Measurements from ENCODE around the gene TMEM242.

TMEM242 gene

DNA sequence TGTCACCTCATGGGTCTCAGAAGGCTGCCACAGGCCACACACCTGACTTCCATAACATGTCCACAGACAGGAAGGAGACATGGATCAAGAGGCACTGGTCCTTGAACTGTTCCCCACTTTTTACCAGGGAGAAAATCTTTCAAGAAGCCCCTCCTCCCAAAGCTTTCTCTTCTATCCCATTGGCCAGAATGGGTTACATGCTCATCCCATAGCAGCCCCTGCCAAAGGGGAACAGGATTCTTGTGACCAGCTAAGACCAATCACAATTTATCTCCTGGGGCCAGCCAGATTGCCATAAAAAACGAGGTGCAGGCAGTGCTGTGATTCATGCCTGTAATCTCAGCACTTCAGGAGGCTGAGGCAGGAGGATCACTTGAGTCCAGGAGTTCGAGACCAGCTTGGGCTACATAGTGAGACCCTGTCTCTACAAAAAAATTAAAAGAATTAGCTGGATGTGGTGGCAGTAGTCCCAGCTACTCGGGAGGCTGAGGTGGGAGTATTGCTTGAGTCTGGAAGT is 59.4 kb downstream of the TMEM242 start:
- no peak for DNase-seq (ENCODE audit: low read depth, low spot score)
- no peak overlapping the region for H3K4me3 ChIP-seq (ENCODE audit: low read length)

DNA sequence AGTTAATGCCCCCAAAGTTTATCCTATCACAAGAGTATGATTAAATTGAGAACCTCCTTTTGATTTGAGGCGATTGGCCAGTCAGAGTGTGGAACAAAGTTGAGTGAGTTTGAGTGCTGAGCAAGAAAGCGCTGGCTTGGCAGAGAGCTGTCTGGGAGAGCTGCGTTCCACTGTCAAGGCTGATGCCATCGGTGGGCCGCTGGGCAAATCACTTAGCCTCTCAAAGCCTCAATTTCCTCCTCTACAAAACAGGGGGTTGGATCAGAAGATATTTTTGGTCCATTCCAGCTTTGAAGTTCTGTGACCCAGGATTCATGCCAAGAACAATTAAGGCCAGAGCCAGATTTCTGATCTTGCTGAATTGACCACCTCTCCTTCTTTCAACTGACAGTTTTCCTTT is 60.2 kb downstream of the TMEM242 start:
- H3K4me3 ChIP-seq (ENCODE audit: low read length): no peak overlapping the region
- no peak for DNase-seq (ENCODE audit: low read depth, low spot score)

DNA sequence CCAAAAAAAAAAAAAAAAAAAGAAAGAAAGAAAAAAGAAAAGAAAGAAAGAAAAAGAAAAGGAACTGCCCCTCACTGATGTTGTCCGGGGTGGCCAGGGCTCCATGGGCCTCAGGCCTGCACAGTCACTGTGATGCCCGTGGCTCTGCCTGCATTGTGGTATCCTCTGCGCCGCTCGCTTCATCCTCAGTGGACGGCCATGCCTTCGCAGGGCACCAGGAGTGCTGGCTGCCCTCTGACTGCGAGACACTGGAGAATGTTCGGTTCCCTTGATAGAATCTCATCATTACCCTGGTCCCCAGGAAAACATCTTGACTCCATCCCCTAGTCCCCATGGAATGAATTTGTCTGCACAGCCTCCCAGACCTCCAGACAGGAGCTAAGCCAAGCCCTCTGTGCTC is 61.7 kb downstream of the TMEM242 start:
- H3K4me3 ChIP-seq (ENCODE audit: low read length): no peak overlapping the region
- DNase-seq (ENCODE audit: low read depth, low spot score): no peak

GRCh38 chr6:157260735-157261410 is 62.4 kb downstream of the TMEM242 start:
- H3K4me3 ChIP-seq (ENCODE audit: low read length): no peak overlapping the region
- DNase-seq (ENCODE audit: low read depth, low spot score): no peak

- DNase-seq (ENCODE audit: low read depth, low spot score): no peak
- no peak overlapping the region for H3K4me3 ChIP-seq (ENCODE audit: low read length)
Measured at GRCh38 chr6:157259443-157259842, 63.9 kb downstream of the TMEM242 start.

DNA sequence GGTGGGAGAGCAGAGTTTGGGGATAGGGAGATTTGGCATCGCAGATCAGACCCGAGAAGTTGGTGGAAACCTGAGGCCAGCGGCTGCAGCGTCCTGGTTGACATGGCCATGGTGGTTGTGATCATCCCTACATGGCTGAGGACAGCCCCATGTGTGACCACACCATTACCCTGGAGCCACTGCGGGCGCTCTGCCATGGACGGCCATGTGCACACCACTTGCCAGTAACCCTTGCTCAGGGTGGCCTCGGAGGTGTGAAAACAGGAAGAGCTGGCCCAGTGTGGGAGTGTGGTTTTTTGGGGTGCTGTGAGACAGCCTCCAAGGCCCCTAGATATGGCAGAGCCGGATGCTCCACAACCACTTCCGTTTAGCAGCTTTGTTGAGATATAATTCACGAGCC is 64.4 kb downstream of the TMEM242 start:
- DNase-seq (ENCODE audit: low read depth, low spot score): peak; percentile 88
- H3K4me3 ChIP-seq (ENCODE audit: low read length): no peak overlapping the region

DNA sequence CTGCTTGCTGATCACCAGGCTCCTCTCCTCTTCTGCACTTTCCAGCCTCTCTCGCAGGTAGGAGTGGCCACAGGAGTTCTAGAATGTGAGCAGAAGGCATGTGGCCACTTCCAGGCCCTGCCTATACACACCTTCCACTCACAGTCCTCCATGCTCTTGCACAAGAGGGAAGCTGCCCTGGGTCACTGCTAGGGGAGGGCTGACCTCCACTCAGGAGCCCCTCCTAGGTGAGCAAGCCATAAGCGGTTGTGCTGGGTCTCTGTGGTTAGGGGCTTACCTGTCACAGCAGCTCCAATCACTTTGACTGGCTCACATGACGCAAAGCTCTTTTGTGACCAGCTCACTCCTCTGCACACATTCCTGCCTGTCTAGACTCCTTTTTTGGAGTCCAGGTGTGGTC is 68.2 kb downstream of the TMEM242 start:
- no peak overlapping the region for H3K4me3 ChIP-seq (ENCODE audit: low read length)
- DNase-seq (ENCODE audit: low read depth, low spot score): no peak

- DNase-seq (ENCODE audit: low read depth, low spot score): no peak
- no peak overlapping the region for H3K4me3 ChIP-seq (ENCODE audit: low read length)
Measured at GRCh38 chr6:157254538-157254937, 68.8 kb downstream of the TMEM242 start.

DNA sequence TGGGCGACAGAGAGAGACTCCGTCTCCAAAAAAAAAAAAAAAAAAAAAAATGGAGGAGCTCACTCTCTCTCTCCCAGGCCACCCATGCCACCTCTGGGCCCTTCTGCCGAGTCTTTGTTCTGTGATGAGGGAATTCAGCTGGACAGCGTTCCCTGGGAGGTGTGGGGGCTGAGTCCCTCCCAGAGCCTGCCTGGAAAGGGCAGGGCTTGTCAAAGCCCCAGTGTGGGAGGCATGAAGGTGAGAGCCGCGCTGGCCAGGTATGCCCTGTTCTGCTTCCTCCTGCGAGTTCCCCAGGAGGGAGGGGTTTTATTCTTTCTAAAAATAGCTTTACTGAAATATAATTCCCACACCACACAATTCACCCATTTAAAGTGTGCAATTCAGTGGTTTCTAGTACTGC is 69.6 kb downstream of the TMEM242 start:
- no peak overlapping the region for H3K4me3 ChIP-seq (ENCODE audit: low read length)
- DNase-seq (ENCODE audit: low read depth, low spot score): no peak

DNA sequence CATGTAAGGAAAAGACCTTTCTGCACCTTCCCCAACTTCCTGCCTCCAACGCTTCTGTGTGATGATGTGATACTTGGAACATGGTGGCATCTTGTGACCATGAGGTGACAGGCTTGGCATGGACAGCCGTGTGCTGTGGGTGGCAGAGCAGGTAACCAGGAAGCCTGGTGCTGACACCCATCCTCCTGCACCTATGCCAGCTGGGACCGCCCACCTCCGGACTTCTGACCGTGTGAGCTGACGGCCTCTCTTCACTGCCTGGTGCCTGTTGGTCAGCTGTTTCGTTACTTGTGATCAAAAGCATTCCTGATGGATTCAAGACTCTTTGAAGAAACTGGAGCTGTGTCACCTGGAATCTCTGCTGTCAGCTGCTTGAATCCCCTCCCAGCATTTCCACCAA is 70.3 kb downstream of the TMEM242 start:
- no peak overlapping the region for H3K4me3 ChIP-seq (ENCODE audit: low read length)
- no peak for DNase-seq (ENCODE audit: low read depth, low spot score)

- DNase-seq (ENCODE audit: low read depth, low spot score): no peak
- no peak overlapping the region for H3K4me3 ChIP-seq (ENCODE audit: low read length)
Measured at GRCh38 chr6:157251586-157252247, 71.6 kb downstream of the TMEM242 start.

GRCh38 chr6:157249826-157250225 is 73.5 kb downstream of the TMEM242 start:
- no peak overlapping the region for H3K4me3 ChIP-seq (ENCODE audit: low read length)
- DNase-seq (ENCODE audit: low read depth, low spot score): no peak

- DNase-seq (ENCODE audit: low read depth, low spot score): no peak
- H3K4me3 ChIP-seq (ENCODE audit: low read length): no peak overlapping the region
Measured at GRCh38 chr6:157248264-157248663, 75.1 kb downstream of the TMEM242 start.

DNA sequence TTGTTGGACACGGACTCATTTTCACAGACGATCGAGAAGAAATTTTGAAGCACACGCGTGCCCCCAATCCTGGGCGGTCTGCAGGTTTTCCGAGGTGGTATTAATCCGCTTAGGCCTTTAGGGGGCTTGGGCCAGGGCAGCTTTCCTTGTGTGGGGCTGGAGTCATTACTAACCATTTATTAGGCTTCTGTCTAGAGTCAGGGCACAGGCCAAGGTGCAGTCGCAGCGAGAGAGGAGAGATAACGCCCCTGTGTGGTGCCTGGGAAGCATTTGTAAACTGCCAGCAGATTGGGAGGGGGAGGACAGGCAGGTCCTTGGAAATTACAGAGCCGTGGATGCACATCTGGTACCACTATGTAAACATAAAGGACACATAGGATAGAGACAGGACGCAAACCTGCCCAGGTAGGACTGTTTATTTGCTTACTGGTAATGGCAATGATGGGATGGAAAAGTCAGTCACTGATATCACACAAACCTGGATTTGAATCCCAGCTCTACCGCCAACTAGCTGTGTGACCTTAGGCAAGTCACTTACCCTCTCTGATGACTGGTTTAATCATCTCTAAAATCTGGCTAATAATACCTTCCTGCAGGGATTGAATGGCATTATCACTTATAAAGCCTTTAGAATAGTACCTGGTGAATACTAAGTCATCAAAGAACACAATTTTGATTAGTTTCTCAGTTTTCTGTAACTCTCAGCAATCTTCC is 76.4 kb downstream of the TMEM242 start:
- no peak for DNase-seq (ENCODE audit: low read depth, low spot score)
- H3K4me3 ChIP-seq (ENCODE audit: low read length): no peak overlapping the region

- H3K4me3 ChIP-seq (ENCODE audit: low read length): no peak overlapping the region
- no peak for DNase-seq (ENCODE audit: low read depth, low spot score)
Measured at GRCh38 chr6:157246048-157246630, 77.2 kb downstream of the TMEM242 start.

DNA sequence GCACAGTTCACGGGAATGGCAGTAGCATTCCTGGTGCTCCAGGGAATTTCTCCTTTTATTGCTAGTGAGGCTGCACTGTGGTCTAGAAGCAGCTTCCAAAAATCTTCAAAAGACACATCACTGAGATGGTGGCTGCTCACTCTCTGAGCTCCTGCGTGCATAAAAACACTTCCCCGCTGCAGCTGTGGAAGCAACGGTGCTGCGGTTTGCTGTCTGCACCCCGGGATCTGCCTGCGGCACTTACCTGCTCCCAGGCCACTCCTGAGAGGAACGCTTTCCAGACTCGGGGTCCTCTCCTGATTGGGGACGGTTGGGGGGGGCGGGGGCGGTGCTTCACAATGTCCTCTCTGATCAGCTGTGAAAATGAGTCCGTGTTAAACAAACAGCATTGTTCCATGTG is 77.9 kb downstream of the TMEM242 start:
- no peak overlapping the region for H3K4me3 ChIP-seq (ENCODE audit: low read length)
- no peak for DNase-seq (ENCODE audit: low read depth, low spot score)

- no peak for DNase-seq (ENCODE audit: low read depth, low spot score)
- H3K4me3 ChIP-seq (ENCODE audit: low read length): no peak overlapping the region
Measured at GRCh38 chr6:157244780-157245179, 78.5 kb downstream of the TMEM242 start.

DNA sequence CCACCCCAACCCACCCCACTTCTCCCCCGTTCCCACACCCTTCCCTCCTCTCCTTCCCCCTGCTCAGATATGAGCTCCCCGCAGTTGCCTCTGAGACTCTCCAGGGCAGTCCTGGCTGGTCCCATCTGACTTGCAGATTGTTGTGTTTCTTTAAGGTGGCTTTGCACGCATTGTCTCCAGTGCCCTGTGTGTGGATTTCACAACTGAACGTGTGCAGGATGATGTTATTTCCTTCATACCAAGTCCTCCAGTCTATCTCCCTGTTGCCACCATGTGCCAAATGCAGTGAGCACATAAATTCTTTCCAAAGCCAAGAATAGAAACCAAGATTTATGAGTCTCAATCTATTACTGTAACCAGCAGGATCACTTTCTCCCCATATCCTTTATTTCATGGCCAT is 79.1 kb downstream of the TMEM242 start:
- no peak overlapping the region for H3K4me3 ChIP-seq (ENCODE audit: low read length)
- no peak for DNase-seq (ENCODE audit: low read depth, low spot score)

DNA sequence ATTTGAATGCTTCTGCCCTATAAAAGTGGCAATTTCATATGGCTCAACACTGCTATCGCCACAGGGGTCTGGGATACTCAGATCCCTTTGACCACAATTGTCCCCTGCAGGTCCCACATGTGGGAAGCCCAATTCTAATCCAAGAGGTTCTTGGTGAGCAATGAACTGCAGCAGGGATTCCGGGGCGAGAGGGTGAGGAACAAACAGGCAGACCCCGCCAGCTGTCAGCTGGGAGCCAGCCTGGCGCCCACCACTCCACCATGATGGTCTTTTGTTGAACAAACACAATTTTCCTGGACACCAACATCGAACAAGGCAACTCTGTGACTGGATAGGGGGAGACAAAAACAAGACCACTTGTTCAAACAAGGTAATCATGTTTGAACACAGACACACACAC is 80.5 kb downstream of the TMEM242 start:
- no peak for DNase-seq (ENCODE audit: low read depth, low spot score)
- no peak overlapping the region for H3K4me3 ChIP-seq (ENCODE audit: low read length)

- DNase-seq (ENCODE audit: low read depth, low spot score): no peak
- no peak overlapping the region for H3K4me3 ChIP-seq (ENCODE audit: low read length)
Measured at GRCh38 chr6:157240960-157241311, 82.4 kb downstream of the TMEM242 start.

Measured in Jurkat, Clone E6-1 (cell line).